ENCODE measurements around the gene ASAP2.

The ASAP2 gene

DNA sequence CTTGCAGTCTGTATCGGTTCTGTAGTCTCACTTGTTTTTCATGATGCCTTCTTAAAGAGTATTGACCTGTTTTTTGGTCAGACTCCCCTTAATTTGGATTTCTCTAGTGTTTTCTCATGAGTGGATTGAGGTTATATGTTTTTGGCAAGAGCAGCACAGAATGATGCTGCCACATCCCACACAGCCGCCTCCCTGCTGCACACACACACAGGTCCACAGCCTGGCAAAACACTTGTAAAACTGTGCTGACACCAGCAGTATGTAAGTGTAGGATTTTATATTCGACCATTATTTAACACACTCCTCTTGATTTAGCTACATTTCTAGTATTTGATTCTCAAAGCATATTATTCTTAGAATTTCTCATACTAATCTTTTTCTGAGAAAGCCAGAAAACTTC is 148.7 kb downstream of the ASAP2 start:
- Histone ChIP-seq H4K20me1 (ENCODE audit: insufficient read depth, low read length) (no peaks in the 10 kb centered on the region), H3K9me3 (replicated peaks; ENCODE audit: insufficient read depth, low read length) (no peaks in the 10 kb centered on the region), H3K79me2 (ENCODE audit: low read length) (no peaks in the 10 kb centered on the region), H3K4me2 (ENCODE audit: low read depth, low read length) (no peak overlapping the region), H3K4me3 (ENCODE audit: low read length) (no peak overlapping the region), H2AFZ (ENCODE audit: low read length) (no peak overlapping the region), H3F3A (ENCODE audit: insufficient read depth, low read length) (no peaks in the 10 kb centered on the region), H3K27me3 (replicated peaks; ENCODE audit: insufficient read depth, low read length) (no peaks in the 10 kb centered on the region), H3K4me1 (ENCODE audit: low read length) (no peaks in the 10 kb centered on the region), H3K36me3 (replicated peaks; ENCODE audit: insufficient read depth, low read length) (no peaks in the 10 kb centered on the region), H3K9me2 (replicated peaks; ENCODE audit: insufficient read depth, low read length) (no peaks in the 10 kb centered on the region), H3K9ac (ENCODE audit: low read length) (no peak overlapping the region), H3K27ac (ENCODE audit: low read length) (no peak overlapping the region)
- TF ChIP-seq EZH2 (optimal IDR thresholded peaks at IDR 0.05; ENCODE audit: low read depth, low read length) (no peak), EZH2phosphoT487 (IDR thresholded peaks at IDR 0.05; ENCODE audit: low read length) (no peak)
- TF ChIP-seq, protein P1, sequence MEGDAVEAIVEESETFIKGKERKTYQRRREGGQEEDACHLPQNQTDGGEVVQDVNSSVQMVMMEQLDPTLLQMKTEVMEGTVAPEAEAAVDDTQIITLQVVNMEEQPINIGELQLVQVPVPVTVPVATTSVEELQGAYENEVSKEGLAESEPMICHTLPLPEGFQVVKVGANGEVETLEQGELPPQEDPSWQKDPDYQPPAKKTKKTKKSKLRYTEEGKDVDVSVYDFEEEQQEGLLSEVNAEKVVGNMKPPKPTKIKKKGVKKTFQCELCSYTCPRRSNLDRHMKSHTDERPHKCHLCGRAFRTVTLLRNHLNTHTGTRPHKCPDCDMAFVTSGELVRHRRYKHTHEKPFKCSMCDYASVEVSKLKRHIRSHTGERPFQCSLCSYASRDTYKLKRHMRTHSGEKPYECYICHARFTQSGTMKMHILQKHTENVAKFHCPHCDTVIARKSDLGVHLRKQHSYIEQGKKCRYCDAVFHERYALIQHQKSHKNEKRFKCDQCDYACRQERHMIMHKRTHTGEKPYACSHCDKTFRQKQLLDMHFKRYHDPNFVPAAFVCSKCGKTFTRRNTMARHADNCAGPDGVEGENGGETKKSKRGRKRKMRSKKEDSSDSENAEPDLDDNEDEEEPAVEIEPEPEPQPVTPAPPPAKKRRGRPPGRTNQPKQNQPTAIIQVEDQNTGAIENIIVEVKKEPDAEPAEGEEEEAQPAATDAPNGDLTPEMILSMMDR (IDR thresholded peaks at IDR 0.05; ENCODE audit: low read length): no peak
- DNase-seq: no peak

DNA sequence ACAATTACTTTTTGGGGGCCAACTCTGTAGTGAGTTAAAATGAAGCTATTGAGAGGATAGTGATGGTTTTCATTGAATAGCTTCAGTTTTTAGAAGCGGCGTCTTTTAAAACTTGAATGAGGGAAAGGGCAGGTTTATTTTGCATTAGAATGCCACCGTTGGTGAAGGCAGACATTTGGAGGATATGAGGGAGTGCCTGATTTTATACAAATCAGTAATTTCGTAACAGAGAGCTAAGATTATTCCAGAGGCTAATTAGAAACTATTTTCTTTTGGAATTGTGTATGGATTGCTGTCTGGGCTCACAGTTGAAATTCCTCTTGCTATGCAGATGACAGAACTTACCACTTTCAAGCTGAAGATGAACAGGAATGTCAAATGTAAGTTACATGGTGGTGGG is 149.1 kb downstream of the ASAP2 start:
- H3F3A ChIP-seq (ENCODE audit: insufficient read depth, low read length): no peaks in the 10 kb centered on the region
- H4K20me1 ChIP-seq (ENCODE audit: insufficient read depth, low read length): no peaks in the 10 kb centered on the region
- TF ChIP-seq, protein P1 (IDR thresholded peaks at IDR 0.05; ENCODE audit: low read length): no peak
- TF ChIP-seq EZH2 (optimal IDR thresholded peaks at IDR 0.05; ENCODE audit: low read depth, low read length) (no peak), EZH2phosphoT487 (IDR thresholded peaks at IDR 0.05; ENCODE audit: low read length) (no peak)
- H3K4me1 ChIP-seq (ENCODE audit: low read length): no peaks in the 10 kb centered on the region
- H2AFZ ChIP-seq (ENCODE audit: low read length): no peak overlapping the region
- H3K4me3 ChIP-seq (ENCODE audit: low read length): no peak overlapping the region
- H3K27ac ChIP-seq (ENCODE audit: low read length): no peak overlapping the region
- no peak overlapping the region for H3K4me2 ChIP-seq (ENCODE audit: low read depth, low read length)
- no peak for DNase-seq
- H3K79me2 ChIP-seq (ENCODE audit: low read length): no peaks in the 10 kb centered on the region
- H3K9me2 ChIP-seq (replicated peaks; ENCODE audit: insufficient read depth, low read length): no peaks in the 10 kb centered on the region
- H3K9ac ChIP-seq (ENCODE audit: low read length): no peak overlapping the region
- H3K36me3 ChIP-seq (replicated peaks; ENCODE audit: insufficient read depth, low read length): no peaks in the 10 kb centered on the region
- H3K9me3 ChIP-seq (replicated peaks; ENCODE audit: insufficient read depth, low read length): no peaks in the 10 kb centered on the region
- H3K27me3 ChIP-seq (replicated peaks; ENCODE audit: insufficient read depth, low read length): no peaks in the 10 kb centered on the region

DNA sequence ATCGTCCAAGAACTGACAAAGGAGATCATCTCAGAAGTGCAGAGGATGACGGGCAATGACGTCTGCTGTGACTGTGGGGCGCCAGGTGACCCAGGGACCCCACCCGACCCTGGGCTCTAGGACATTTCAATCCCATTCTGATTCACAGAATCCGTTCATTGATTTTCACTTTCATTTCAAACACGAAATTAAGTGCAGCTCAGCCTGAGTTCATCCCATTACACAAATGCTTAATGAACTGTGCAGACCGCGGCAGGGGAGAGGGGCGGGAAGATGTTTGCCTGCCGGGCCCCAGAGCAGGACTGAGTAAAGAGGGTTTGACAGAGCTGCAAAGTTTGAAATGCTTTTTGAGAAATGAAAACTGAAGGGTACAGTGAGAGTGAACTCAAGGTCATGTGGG is 149.6 kb downstream of the ASAP2 start:
- Histone ChIP-seq H3K4me2 (ENCODE audit: low read depth, low read length) (no peak overlapping the region), H3K27ac (ENCODE audit: low read length) (no peak overlapping the region), H3K9me2 (replicated peaks; ENCODE audit: insufficient read depth, low read length) (no peaks in the 10 kb centered on the region), H4K20me1 (ENCODE audit: insufficient read depth, low read length) (no peaks in the 10 kb centered on the region), H3K36me3 (replicated peaks; ENCODE audit: insufficient read depth, low read length) (no peaks in the 10 kb centered on the region), H3K4me3 (ENCODE audit: low read length) (no peak overlapping the region), H3K4me1 (ENCODE audit: low read length) (no peaks in the 10 kb centered on the region), H3F3A (ENCODE audit: insufficient read depth, low read length) (no peaks in the 10 kb centered on the region), H3K27me3 (replicated peaks; ENCODE audit: insufficient read depth, low read length) (no peaks in the 10 kb centered on the region), H2AFZ (ENCODE audit: low read length) (no peak overlapping the region), H3K79me2 (ENCODE audit: low read length) (no peaks in the 10 kb centered on the region), H3K9me3 (replicated peaks; ENCODE audit: insufficient read depth, low read length) (no peaks in the 10 kb centered on the region), H3K9ac (ENCODE audit: low read length) (no peak overlapping the region)
- TF ChIP-seq, protein P1 (IDR thresholded peaks at IDR 0.05; ENCODE audit: low read length): no peak
- TF ChIP-seq EZH2phosphoT487 (IDR thresholded peaks at IDR 0.05; ENCODE audit: low read length) (no peak), EZH2 (optimal IDR thresholded peaks at IDR 0.05; ENCODE audit: low read depth, low read length) (no peak)
- DNase-seq: no peak
